ENCODE data around the gene ACAP2.

DNA sequence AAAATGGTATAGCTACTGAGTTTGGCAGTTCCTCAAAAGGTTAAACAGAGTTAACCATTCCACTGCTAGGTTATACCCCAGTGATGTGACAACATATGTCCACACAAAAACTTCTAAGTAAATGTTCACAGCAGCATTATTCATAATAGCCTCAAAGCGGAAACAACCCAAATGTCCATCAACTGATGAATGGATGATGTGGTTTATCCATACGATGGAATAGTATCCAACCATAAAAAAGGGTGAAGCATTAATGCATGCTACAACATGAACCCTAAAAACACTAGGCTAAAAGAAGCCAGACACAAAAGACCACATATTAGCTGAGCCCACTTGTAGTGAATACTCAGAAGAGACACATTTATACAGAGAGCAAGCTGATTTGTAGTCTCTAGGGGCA lies 180.9 kb downstream of the ACAP2 start:
- TF ChIP-seq, protein P1, sequence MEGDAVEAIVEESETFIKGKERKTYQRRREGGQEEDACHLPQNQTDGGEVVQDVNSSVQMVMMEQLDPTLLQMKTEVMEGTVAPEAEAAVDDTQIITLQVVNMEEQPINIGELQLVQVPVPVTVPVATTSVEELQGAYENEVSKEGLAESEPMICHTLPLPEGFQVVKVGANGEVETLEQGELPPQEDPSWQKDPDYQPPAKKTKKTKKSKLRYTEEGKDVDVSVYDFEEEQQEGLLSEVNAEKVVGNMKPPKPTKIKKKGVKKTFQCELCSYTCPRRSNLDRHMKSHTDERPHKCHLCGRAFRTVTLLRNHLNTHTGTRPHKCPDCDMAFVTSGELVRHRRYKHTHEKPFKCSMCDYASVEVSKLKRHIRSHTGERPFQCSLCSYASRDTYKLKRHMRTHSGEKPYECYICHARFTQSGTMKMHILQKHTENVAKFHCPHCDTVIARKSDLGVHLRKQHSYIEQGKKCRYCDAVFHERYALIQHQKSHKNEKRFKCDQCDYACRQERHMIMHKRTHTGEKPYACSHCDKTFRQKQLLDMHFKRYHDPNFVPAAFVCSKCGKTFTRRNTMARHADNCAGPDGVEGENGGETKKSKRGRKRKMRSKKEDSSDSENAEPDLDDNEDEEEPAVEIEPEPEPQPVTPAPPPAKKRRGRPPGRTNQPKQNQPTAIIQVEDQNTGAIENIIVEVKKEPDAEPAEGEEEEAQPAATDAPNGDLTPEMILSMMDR (IDR thresholded peaks at IDR 0.05; ENCODE audit: insufficient read depth, low read depth, low read length): no peak
- no peak for TF ChIP-seq EZH2 (IDR thresholded peaks at IDR 0.05; ENCODE audit: insufficient read depth, low read length)
